ENCODE results near the gene PCDHGA8.
"Not testable (repeated sequence)": the region's sequence is repeated elsewhere in the genome, so short reads cannot be mapped to it uniquely, and the experiment has no call there.

Gene PCDHGA8

GRCh38 chr5:141392429-141393198 lies at the start of gene PCDHGA8:
Gene PCDHGA8 (plus strand): TSS chr5:141392633. CDS start chr5:141392814, 181 bp downstream.
- no peak for DNase-seq (ENCODE audit: low read depth)

GRCh38 chr5:141342773-141343172 lies 49.7 kb upstream of the PCDHGA8 start:
- no peak for DNase-seq (ENCODE audit: low read depth)

GRCh38 chr5:141343242-141343952 lies 49.0 kb upstream of the PCDHGA8 start, which contains the start of gene PCDHGA3:
Gene PCDHGA3 (plus strand): TSS chr5:141343829. CDS start chr5:141344034, 205 bp downstream.
- peak; percentile 38 for DNase-seq (ENCODE audit: low read depth)

- no peak for DNase-seq (ENCODE audit: low read depth)
Observed at GRCh38 chr5:141343953-141344463, 48.4 kb upstream of the PCDHGA8 start.

- no peak for DNase-seq (ENCODE audit: low read depth)
Observed at GRCh38 chr5:141345327-141345726, 47.1 kb upstream of the PCDHGA8 start.

GRCh38 chr5:141346017-141346416 lies 46.4 kb upstream of the PCDHGA8 start:
- not testable (repeated sequence) for DNase-seq (ENCODE audit: low read depth)

GRCh38 chr5:141349917-141350619 lies 42.4 kb upstream of the PCDHGA8 start, which contains the start of gene PCDHGB1:
Gene PCDHGB1 (plus strand): TSS chr5:141350099. CDS start chr5:141350261, 162 bp downstream.
- DNase-seq (ENCODE audit: low read depth), result no peak

GRCh38 chr5:141351591-141351990 lies 40.8 kb upstream of the PCDHGA8 start:
- no peak for DNase-seq (ENCODE audit: low read depth)

GRCh38 chr5:141354900-141355469 lies 37.4 kb upstream of the PCDHGA8 start, which contains the start of gene PCDHGA4:
Gene PCDHGA4 (plus strand): TSS chr5:141355021. CDS start chr5:141355108, 87 bp downstream.
- no peak for DNase-seq (ENCODE audit: low read depth)

GRCh38 chr5:141355641-141356040 lies 36.8 kb upstream of the PCDHGA8 start:
- no peak for DNase-seq (ENCODE audit: low read depth)

GRCh38 chr5:141356133-141356532 lies 36.3 kb upstream of the PCDHGA8 start:
- no peak for DNase-seq (ENCODE audit: low read depth)

- DNase-seq (ENCODE audit: low read depth), result no peak
Observed at GRCh38 chr5:141356950-141357349, 35.5 kb upstream of the PCDHGA8 start.

GRCh38 chr5:141359790-141360426 lies 32.5 kb upstream of the PCDHGA8 start, which contains the start of gene PCDHGB2:
Gene PCDHGB2 (plus strand): TSS chr5:141359994. CDS start chr5:141360136, 142 bp downstream.
- DNase-seq (ENCODE audit: low read depth), result no peak

- no peak for DNase-seq (ENCODE audit: low read depth)
Observed at GRCh38 chr5:141360685-141361084, 31.7 kb upstream of the PCDHGA8 start.

- DNase-seq (ENCODE audit: low read depth), result no peak
Observed at GRCh38 chr5:141362719-141363118, 29.7 kb upstream of the PCDHGA8 start.

- DNase-seq (ENCODE audit: low read depth), result no peak
Observed at GRCh38 chr5:141363952-141364660, 28.3 kb upstream of the PCDHGA8 start, which contains the start of gene PCDHGA5. Gene PCDHGA5 (plus strand): TSS chr5:141364162. CDS start chr5:141364331, 169 bp downstream.

- no peak for DNase-seq (ENCODE audit: low read depth)
Observed at GRCh38 chr5:141366016-141366896, 26.2 kb upstream of the PCDHGA8 start.

- no peak for DNase-seq (ENCODE audit: low read depth)
Observed at GRCh38 chr5:141369994-141370848, 22.2 kb upstream of the PCDHGA8 start, which contains the start of gene PCDHGB3. Gene PCDHGB3 (plus strand): TSS chr5:141370242. CDS start chr5:141370395, 153 bp downstream.

All from fibroblast of the conjunctiva (primary cell).